B cell (primary cell): ENCODE measurements around the gene SMIM41. TPM values are rescaled to one million over a fixed set of nuclear protein-coding genes. Genes with fewer than 3 reads are reported as not detected.

ENCODE experiments used
- ATAC-seq: fragments of 200-7000 bp; cut with Tn5 transposase; one replicate; pipeline ENCODE4 v1.10.0; 2021; ENCODE audit warnings: low read depth, mild to moderate bottlenecking, moderate number of reproducible peaks, moderate library complexity
- CTCF ChIA-PET: fragments of 350-600 bp; sonication (Branson Sonifier 250); formaldehyde crosslinking; loops from one replicate; lab custom pipeline; 2021; ENCODE audit warnings: antibody characterized with exemption, inconsistent platforms; lab: Charles Lee
- POLR2A ChIA-PET: fragments of 350-600 bp; sonication (Branson Sonifier 250); formaldehyde crosslinking; loops from one replicate; lab custom pipeline; 2021; ENCODE audit warnings: antibody characterized with exemption; lab: Charles Lee
- DNase-seq: peaks from one replicate; pipeline ENCODE4 v3.0.0; 2013
- H2AFZ ChIP-seq: 2 replicates; pipeline ENCODE4 v1.6.1; 2012; ENCODE audit warnings: mild to moderate bottlenecking, low read depth, low read length; ENCODE audit not compliant: insufficient read depth, poor library complexity, severe bottlenecking
- H3K27ac ChIP-seq, 2 donors: 1 replicate in 1 of 2; 2 replicates in 1 of 2; pipeline ENCODE4 v1.5.1; 2012 to 2013; ENCODE audit warnings: low read length in 2 of 2, mild to moderate bottlenecking in 2 of 2, moderate library complexity in 1 of 2
- H3K27me3 ChIP-seq, 4 experiments: fragments of 200-600 bp in 1 of 4; sonication (generic) in 1 of 4; replicated peaks in 1 of 4; 1 replicate in 2 of 4; 2 replicates in 2 of 4; pipeline versions ENCODE4 v1.6.1 to v1.7.0; 2013 to 2016; ENCODE audit warnings: low read length in 3 of 4, mild to moderate bottlenecking in 2 of 4, mixed read lengths in 1 of 4, moderate library complexity in 1 of 4; ENCODE audit not compliant: insufficient read depth in 4 of 4, control insufficient read depth in 3 of 4; ENCODE audit errors: control extremely low read depth in 1 of 4
- H3K36me3 ChIP-seq, 2 experiments: replicated peaks in 1 of 2; 1 replicate in 1 of 2; 2 replicates in 1 of 2; pipeline versions ENCODE4 v1.6.1 to v1.7.1; 2013; ENCODE audit warnings: low read length in 1 of 2; ENCODE audit not compliant: insufficient read depth in 2 of 2, control insufficient read depth in 1 of 2; ENCODE audit errors: control extremely low read depth in 1 of 2, extremely low read depth in 1 of 2
- H3K4me1 ChIP-seq, 2 donors: fragments of 200-600 bp in 1 of 2; sonication (generic) in 1 of 2; 1 replicate in 1 of 2; 2 replicates in 1 of 2; pipeline versions ENCODE4 v1.5.1 to v1.6.1; 2013 to 2017; ENCODE audit warnings: low read length in 2 of 2; ENCODE audit not compliant: control insufficient read depth in 2 of 2, insufficient read depth in 2 of 2
- H3K4me2 ChIP-seq: replicated peaks from 2 replicates; pipeline ENCODE3; 2012; ENCODE audit warnings: mild to moderate bottlenecking, low read depth, low read length; ENCODE audit not compliant: poor library complexity, severe bottlenecking
- H3K4me3 ChIP-seq, 5 experiments: fragments of 200-600 bp in 1 of 5; sonication (generic) in 1 of 5; 1 replicate in 3 of 5; 2 replicates in 2 of 5; pipeline versions ENCODE4 v1.5.1 to v1.7.0; 2011 to 2016; ENCODE audit warnings: low read length in 4 of 5, mild to moderate bottlenecking in 4 of 5, low read depth in 2 of 5, control low read depth in 1 of 5, moderate library complexity in 1 of 5; ENCODE audit not compliant: insufficient read depth in 1 of 5; ENCODE audit errors: control extremely low read depth in 1 of 5, extremely low read depth in 1 of 5
- H3K79me2 ChIP-seq: fragments of 200-600 bp; sonication (generic); one replicate; pipeline ENCODE4 v1.6.0; 2016; ENCODE audit warnings: low read length; ENCODE audit not compliant: control insufficient read depth, insufficient read depth
- H3K9ac ChIP-seq: fragments of 200-600 bp; sonication (generic); 2 replicates; pipeline ENCODE4 v1.6.1; 2017; ENCODE audit warnings: mild to moderate bottlenecking, low read length, moderate library complexity
- H3K9me3 ChIP-seq, 3 donors: one replicate each; pipeline versions ENCODE4 v1.6.1 to v1.7.1; 2013; ENCODE audit warnings: low read length in 2 of 3; ENCODE audit not compliant: control insufficient read depth in 2 of 3, insufficient read depth in 1 of 3; ENCODE audit errors: control extremely low read depth in 1 of 3
- H4K20me1 ChIP-seq: 2 replicates; pipeline ENCODE4 v1.6.0; 2012; ENCODE audit warnings: mild to moderate bottlenecking, low read length; ENCODE audit not compliant: insufficient read depth, control insufficient read depth, poor library complexity, severe bottlenecking
- H3K27ac Mint-ChIP-seq: one replicate; pipeline ENCODE4 v1.8.0; 2021; ENCODE audit warnings: mixed read lengths
- H3K27me3 Mint-ChIP-seq: one replicate; pipeline ENCODE4 v1.8.0; 2021; ENCODE audit warnings: mixed read lengths
- H3K4me1 Mint-ChIP-seq: one replicate; pipeline ENCODE4 v1.8.0; 2021; ENCODE audit warnings: mixed read lengths
- H3K4me3 Mint-ChIP-seq: one replicate; pipeline ENCODE4 v1.8.0; 2021; ENCODE audit warnings: mixed read lengths
- H3K9me3 Mint-ChIP-seq: one replicate; pipeline ENCODE4 v1.8.0; 2022; ENCODE audit warnings: mixed read lengths; ENCODE audit not compliant: insufficient read depth
- EZH2 ChIP-seq: IDR thresholded peaks from 2 replicates; pipeline ENCODE4 v1.6.1; 2012; ENCODE audit warnings: borderline replicate concordance, low read depth, mild to moderate bottlenecking, moderate library complexity, low read length; ENCODE audit not compliant: insufficient read depth, poor library complexity, severe bottlenecking
- WGBS: methylation state at CpG from one replicate; pipeline ENCODE4 v1.1.5; 2013; ENCODE audit warnings: missing lambda C conversion rate; ENCODE audit not compliant: insufficient coverage; 5-methylcytosine and 5-hydroxymethylcytosine counted together
- intact Hi-C: fragments of 100-400 bp; cut with micrococcal nuclease; formaldehyde crosslinking; loops from one replicate; pipeline ENCODE4 v1.10.0; 2022
- polyA plus RNA-seq: library from polyadenylated mRNA; depleted of rRNA; stranded (reverse); fragments of >200 nt; gene quantifications from 2 replicates; pipeline ENCODE4 v1.2.3, GENCODE V29; 2012
- total RNA-seq, 2 donors: library from RNA; stranded (reverse); fragments of 120-200 nt in 1 of 2; gene quantifications; 1 replicate in 1 of 2; 2 replicates in 1 of 2; pipeline versions ENCODE4 v1.2.3 to v1.2.4, GENCODE V29; 2013 to 2022
- TF ChIP-seq, protein P1 (sequence below): fragments of 200-600 bp; IDR thresholded peaks from one replicate; pipeline ENCODE4 v1.8.0; 2022; ENCODE audit warnings: antibody characterized with exemption, mild to moderate bottlenecking

SMIM41 gene
- total and polyA plus RNA-seq, 2 donors (not counting 1 experiment from before 2014, with no cell fraction given) = 0.12 TPM; not detected in 1

DNA sequence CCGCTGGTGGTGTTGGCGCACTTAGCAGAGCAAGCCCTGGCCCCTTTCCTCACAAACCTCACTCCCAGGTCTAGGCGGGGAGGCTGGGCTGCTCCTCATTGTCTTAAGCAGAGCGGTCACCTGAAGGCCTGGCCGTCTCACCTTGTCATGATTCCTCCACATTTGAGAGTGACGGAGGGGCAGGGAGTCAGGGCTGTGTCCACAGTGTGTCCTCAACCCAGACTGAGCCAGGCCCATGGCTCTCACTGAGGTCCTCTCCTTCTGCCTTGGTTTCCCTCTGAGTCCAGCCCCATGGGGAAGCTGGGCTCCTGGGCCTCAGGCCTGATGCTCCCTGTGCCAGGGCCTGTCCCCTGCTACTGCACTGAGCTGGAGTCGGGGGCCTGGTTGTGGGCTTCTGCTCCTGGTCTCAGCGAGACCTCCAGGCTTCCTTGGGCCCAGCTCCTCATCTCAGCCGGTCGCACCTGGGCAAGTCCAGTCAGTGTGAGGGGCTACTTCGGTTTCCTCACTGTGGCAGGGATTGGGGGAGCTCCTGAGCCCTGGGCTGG, 67.4 kb downstream of the SMIM41 start:
- WGBS = 94% methylated on average over 11 of the region's 11 CpGs
- Histone ChIP-seq H3K9me3 (no peaks in the 10 kb centered on the region), H3K36me3 (no peaks in the 10 kb centered on the region), H3K27me3 (peaks cover 0 to 8% (median 2%) of the 10 kb centered on the region in 4 experiments), H3K9ac (no peak overlapping the region), H3K4me3 (no peak overlapping the region), H4K20me1 (no peaks in the 10 kb centered on the region), H3K79me2 (no peaks in the 10 kb centered on the region), H3K4me1 (peaks cover 1 to 2% of the 10 kb centered on the region in 2 donors), H3K4me2 (no peak overlapping the region), H2AFZ (no peak overlapping the region), H3K27ac (no peak overlapping the region)
- Mint-ChIP-seq H3K4me1 (peaks cover 7% of the 10 kb centered on the region), H3K27ac (no peak overlapping the region), H3K4me3 (no peak overlapping the region), H3K27me3 (peaks cover 13% of the 10 kb centered on the region), H3K9me3 (no peaks in the 10 kb centered on the region)
- ATAC-seq = no peak
- intact Hi-C loops = no loop called here
- DNase-seq = no peak
- TF ChIP-seq, protein P1, sequence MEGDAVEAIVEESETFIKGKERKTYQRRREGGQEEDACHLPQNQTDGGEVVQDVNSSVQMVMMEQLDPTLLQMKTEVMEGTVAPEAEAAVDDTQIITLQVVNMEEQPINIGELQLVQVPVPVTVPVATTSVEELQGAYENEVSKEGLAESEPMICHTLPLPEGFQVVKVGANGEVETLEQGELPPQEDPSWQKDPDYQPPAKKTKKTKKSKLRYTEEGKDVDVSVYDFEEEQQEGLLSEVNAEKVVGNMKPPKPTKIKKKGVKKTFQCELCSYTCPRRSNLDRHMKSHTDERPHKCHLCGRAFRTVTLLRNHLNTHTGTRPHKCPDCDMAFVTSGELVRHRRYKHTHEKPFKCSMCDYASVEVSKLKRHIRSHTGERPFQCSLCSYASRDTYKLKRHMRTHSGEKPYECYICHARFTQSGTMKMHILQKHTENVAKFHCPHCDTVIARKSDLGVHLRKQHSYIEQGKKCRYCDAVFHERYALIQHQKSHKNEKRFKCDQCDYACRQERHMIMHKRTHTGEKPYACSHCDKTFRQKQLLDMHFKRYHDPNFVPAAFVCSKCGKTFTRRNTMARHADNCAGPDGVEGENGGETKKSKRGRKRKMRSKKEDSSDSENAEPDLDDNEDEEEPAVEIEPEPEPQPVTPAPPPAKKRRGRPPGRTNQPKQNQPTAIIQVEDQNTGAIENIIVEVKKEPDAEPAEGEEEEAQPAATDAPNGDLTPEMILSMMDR = no peak
- no peak for TF ChIP-seq EZH2
- ChIA-PET POLR2A (interaction anchor here (0.6 kb wide), 1 partner anchor 30 kb away, joined by 5 read pairs; no protein-coding TSS in a partner anchor), CTCF (interaction anchor here (0.9 kb wide), 1 partner anchor 181 kb away, joined by 4 read pairs; no protein-coding TSS in a partner anchor)

DNA sequence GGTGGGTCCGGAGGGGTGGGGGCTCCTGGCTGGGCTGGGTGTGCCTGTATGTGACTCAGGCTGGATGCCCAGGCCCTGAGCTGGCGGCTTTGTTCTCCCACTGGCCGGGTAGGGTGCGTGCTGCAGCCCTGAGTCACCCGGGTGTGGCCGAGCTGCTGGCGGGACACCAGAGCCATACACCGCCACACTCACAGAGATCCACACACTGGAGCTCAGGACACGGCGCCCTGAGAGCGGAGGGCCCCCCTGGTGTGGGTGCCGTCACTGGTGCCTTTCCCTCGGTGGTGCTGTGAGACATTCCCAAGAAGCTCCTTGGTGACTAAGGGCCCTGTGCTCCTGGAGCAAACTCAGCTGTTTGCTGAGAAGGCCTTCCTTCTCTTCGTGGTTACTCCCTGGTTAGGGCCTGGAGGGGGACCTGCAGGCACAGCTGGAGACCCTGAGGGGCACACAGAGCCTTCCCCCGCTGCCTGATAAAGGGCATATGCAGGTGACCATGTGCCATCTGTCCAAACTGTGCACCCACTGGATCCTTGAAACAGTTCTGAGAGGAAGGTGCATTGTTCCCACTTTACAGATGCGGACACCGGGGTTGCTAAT, 68.0 kb downstream of the SMIM41 start:
- Histone ChIP-seq H3K27me3 (peaks cover 0 to 10% (median 2%) of the 10 kb centered on the region in 4 experiments), H3K4me3 (no peak overlapping the region), H4K20me1 (no peaks in the 10 kb centered on the region), H3K4me1 (peaks cover 4 to 6% of the 10 kb centered on the region in 2 donors), H3K27ac (no peak overlapping the region), H3K9me3 (no peaks in the 10 kb centered on the region), H2AFZ (no peak overlapping the region), H3K79me2 (no peaks in the 10 kb centered on the region), H3K36me3 (no peaks in the 10 kb centered on the region), H3K4me2 (no peak overlapping the region), H3K9ac (no peak overlapping the region)
- no peak overlapping the region for H3K27ac Mint-ChIP-seq
- TF ChIP-seq, protein P1 = no peak
- TF ChIP-seq EZH2 = no peak
- no peak overlapping the region for H3K4me3 Mint-ChIP-seq
- DNase-seq = no peak
- ChIA-PET CTCF (interaction anchor here (0.9 kb wide), 1 partner anchor 180 kb away, joined by 4 read pairs; no protein-coding TSS in a partner anchor), POLR2A (interaction anchor here (0.6 kb wide), 1 partner anchor 29 kb away, joined by 5 read pairs; no protein-coding TSS in a partner anchor)
- ATAC-seq = no peak
- 88% methylated on average over 17 of the region's 17 CpGs for WGBS
- intact Hi-C loops = no loop called here
- peaks cover 14% of the 10 kb centered on the region for H3K27me3 Mint-ChIP-seq
- peaks cover 7% of the 10 kb centered on the region for H3K4me1 Mint-ChIP-seq
- no peaks in the 10 kb centered on the region for H3K9me3 Mint-ChIP-seq
